GM23248 (cell line): ENCODE results near the gene DHRS12.

Source experiments
- EZH2 ChIP-seq: fragments of 200-600 bp; sonication (generic); IDR thresholded peaks from 2 replicates; pipeline ENCODE4 v1.6.1; 2018; ENCODE audit warnings: antibody characterized with exemption, mild to moderate bottlenecking; ENCODE audit not compliant: insufficient read depth, poor library complexity, severe bottlenecking
- EZH2phosphoT487 ChIP-seq: fragments of 200-600 bp; sonication (generic); IDR thresholded peaks from 2 replicates; pipeline ENCODE4 v1.6.1; 2018; ENCODE audit warnings: antibody characterized with exemption, moderate library complexity, mild to moderate bottlenecking, low read depth; ENCODE audit not compliant: insufficient read depth

- no peak for TF ChIP-seq EZH2phosphoT487
- no peak for TF ChIP-seq EZH2
Measured at GRCh38 chr13:51729866-51730553, 74.0 kb downstream of the DHRS12 start.
